Measurements from ENCODE around the gene NMNAT2. TPM values are rescaled to one million over a fixed set of nuclear protein-coding genes. Genes with fewer than 3 reads are reported as not detected.

NMNAT2 gene
- polyA plus RNA-seq, 1 donor from 2014 or later, result 43.8 TPM

- Histone ChIP-seq H2AFZ (ENCODE audit: low read depth, low read length) (no peak overlapping the region), H3F3A (ENCODE audit: insufficient read depth, low read length, poor library complexity, severe bottlenecking) (no peaks in the 10 kb centered on the region), H3K4me2 (ENCODE audit: low read length) (no peak overlapping the region), H3K9me2 (ENCODE audit: insufficient read depth, low read length) (no peaks in the 10 kb centered on the region), H3K9ac (ENCODE audit: low read length) (no peak overlapping the region), H4K20me1 (ENCODE audit: insufficient read depth) (no peaks in the 10 kb centered on the region), H3K4me3 (ENCODE audit: low read length) (no peak overlapping the region), H3K36me3 (ENCODE audit: insufficient read depth, low read length) (peaks cover 7% of the 10 kb centered on the region), H3K27ac (ENCODE audit: low read length) (no peak overlapping the region), H3K27me3 (ENCODE audit: insufficient read depth, low read depth, low read length) (no peaks in the 10 kb centered on the region), H3K9me3 (ENCODE audit: low read length) (no peaks in the 10 kb centered on the region), H3K79me2 (replicated peaks; ENCODE audit: insufficient read depth, low read length) (no peaks in the 10 kb centered on the region)
- no peak for TF ChIP-seq EP300 (conservative IDR thresholded peaks at IDR 0.05; ENCODE audit: poor library complexity, severe bottlenecking)
- no peak for TF ChIP-seq RAD21 (conservative IDR thresholded peaks at IDR 0.05)
- TF ChIP-seq TAF1 (IDR thresholded peaks at IDR 0.05; ENCODE audit: low read depth), result no peak
- no peak for TF ChIP-seq EZH2 (IDR thresholded peaks at IDR 0.05; ENCODE audit: borderline replicate concordance, insufficient read depth, low read length, poor library complexity, severe bottlenecking)
- TF ChIP-seq MXI1 (conservative IDR thresholded peaks at IDR 0.05; ENCODE audit: poor library complexity, severe bottlenecking), result no peak
- TF ChIP-seq, protein P1, sequence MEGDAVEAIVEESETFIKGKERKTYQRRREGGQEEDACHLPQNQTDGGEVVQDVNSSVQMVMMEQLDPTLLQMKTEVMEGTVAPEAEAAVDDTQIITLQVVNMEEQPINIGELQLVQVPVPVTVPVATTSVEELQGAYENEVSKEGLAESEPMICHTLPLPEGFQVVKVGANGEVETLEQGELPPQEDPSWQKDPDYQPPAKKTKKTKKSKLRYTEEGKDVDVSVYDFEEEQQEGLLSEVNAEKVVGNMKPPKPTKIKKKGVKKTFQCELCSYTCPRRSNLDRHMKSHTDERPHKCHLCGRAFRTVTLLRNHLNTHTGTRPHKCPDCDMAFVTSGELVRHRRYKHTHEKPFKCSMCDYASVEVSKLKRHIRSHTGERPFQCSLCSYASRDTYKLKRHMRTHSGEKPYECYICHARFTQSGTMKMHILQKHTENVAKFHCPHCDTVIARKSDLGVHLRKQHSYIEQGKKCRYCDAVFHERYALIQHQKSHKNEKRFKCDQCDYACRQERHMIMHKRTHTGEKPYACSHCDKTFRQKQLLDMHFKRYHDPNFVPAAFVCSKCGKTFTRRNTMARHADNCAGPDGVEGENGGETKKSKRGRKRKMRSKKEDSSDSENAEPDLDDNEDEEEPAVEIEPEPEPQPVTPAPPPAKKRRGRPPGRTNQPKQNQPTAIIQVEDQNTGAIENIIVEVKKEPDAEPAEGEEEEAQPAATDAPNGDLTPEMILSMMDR (IDR thresholded peaks at IDR 0.05; ENCODE audit: poor library complexity, severe bottlenecking), result no peak
- TF ChIP-seq SMC3 (conservative IDR thresholded peaks at IDR 0.05; ENCODE audit: poor library complexity), result no peak
- TF ChIP-seq REST (IDR thresholded peaks at IDR 0.05; ENCODE audit: borderline replicate concordance), result no peak
- no peak for TF ChIP-seq POLR2AphosphoS5 (IDR thresholded peaks at IDR 0.05)
These were observed 124.9 kb downstream of the NMNAT2 start for GRCh38 chr1:183293241-183293640.

DNA sequence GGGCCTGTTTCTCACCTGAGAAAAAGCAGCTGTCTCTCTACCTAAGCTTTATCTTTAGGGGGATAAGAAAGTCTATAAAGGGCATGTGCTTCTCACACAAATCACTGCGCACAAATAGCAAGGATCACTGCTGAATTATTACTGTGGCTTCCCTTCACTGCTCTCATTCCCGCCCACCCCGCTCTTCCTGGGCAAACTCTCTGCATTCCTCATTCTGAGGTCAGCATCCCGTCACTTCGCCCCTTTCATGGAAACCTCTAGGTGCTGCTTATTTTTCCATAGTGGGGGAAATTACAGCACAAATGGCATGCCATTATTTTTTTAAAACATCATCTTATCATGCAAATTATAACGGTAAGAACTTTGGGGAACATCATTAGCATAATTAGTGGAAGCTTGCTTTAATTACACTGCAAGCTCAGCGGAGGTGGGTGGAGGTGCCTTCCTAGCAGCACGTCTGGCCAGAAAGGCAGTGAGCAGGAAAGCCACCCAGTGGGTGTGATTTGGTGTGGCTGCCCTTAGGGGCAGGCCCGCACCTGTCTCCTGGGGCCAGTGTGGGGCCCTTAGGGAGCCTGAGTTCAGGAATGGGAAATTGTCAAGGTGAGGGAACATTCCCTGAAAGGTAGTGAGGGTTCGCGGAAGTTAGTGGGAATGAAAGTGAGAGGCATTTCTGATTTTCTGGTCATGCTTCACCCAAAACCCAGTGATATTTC, 126.2 kb downstream of the NMNAT2 start:
- no peak overlapping the region for H3K4me2 ChIP-seq (ENCODE audit: low read length)
- H3K9me3 ChIP-seq (ENCODE audit: low read length), result no peaks in the 10 kb centered on the region
- no peaks in the 10 kb centered on the region for H4K20me1 ChIP-seq (ENCODE audit: insufficient read depth)
- no peak overlapping the region for H3K27ac ChIP-seq (ENCODE audit: low read length)
- H3K79me2 ChIP-seq (replicated peaks; ENCODE audit: insufficient read depth, low read length), result no peaks in the 10 kb centered on the region
- H3K27me3 ChIP-seq (ENCODE audit: insufficient read depth, low read depth, low read length), result no peaks in the 10 kb centered on the region
- peaks cover 7% of the 10 kb centered on the region for H3K36me3 ChIP-seq (ENCODE audit: insufficient read depth, low read length)
- H3F3A ChIP-seq (ENCODE audit: insufficient read depth, low read length, poor library complexity, severe bottlenecking), result no peaks in the 10 kb centered on the region
- no peaks in the 10 kb centered on the region for H3K9me2 ChIP-seq (ENCODE audit: insufficient read depth, low read length)
- TF ChIP-seq SMC3 (conservative IDR thresholded peaks at IDR 0.05; ENCODE audit: poor library complexity) (no peak), RAD21 (conservative IDR thresholded peaks at IDR 0.05) (no peak), EZH2 (IDR thresholded peaks at IDR 0.05; ENCODE audit: borderline replicate concordance, insufficient read depth, low read length, poor library complexity, severe bottlenecking) (no peak), POLR2AphosphoS5 (IDR thresholded peaks at IDR 0.05) (no peak), REST (IDR thresholded peaks at IDR 0.05; ENCODE audit: borderline replicate concordance) (no peak), EP300 (conservative IDR thresholded peaks at IDR 0.05; ENCODE audit: poor library complexity, severe bottlenecking) (no peak), TAF1 (IDR thresholded peaks at IDR 0.05; ENCODE audit: low read depth) (no peak)
- TF ChIP-seq, protein P1 (IDR thresholded peaks at IDR 0.05; ENCODE audit: poor library complexity, severe bottlenecking), result no peak
- H3K9ac ChIP-seq (ENCODE audit: low read length), result no peak overlapping the region
- no peak overlapping the region for H2AFZ ChIP-seq (ENCODE audit: low read depth, low read length)
- H3K4me3 ChIP-seq (ENCODE audit: low read length), result no peak overlapping the region
